ENCODE measurements around the gene DCP1B. TPM values are rescaled to one million over a fixed set of nuclear protein-coding genes. Genes with fewer than 3 reads are reported as not detected.

DCP1B gene
- 14.4 TPM for total RNA-seq

DNA sequence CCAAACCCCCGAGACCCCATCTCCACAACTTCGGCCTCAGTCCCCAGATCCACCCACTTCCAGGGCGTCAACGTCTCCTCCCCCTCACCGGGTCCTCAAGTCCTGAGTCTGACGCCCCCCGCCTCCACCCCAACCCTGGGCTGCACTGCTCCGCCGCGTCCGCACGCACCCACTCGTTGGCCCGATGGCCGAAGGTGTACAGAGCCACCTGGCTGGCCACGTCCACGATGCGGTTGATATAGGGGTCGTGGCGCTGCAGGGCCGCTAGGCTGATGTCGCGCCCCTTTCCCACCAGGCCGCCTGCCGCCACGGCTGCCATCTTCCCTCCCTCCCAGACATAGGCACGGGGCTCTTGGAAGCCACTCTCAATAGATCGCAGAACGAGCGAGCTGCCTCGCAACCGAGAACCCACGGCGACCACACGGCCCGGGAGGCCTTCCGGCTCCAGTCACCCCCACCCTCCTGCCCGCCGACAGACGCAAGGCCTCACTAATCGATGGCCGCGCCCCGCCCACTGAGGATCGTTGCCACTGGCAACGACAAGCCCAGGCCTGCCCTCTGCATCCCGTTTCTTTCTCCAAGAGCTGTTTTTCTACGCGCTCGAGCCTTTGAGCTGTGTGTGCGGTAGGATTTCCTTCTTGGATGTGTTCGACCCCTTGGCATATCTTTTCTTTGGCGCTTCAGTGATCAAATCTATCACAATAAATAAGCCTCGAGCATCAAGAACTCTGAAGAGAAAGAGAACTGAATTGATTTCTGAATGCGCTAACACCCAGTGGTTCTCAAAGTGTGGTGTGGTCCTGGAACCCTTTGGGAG, at the start of gene DCP1B:
TSS of gene DCP1B (minus strand) at position 345 of the 817 bp plus-strand sequence. CDS start at position 319, 26 bp downstream.

GRCh38 chr12:2052826-2053678, 48.8 kb upstream of the DCP1B start, which contains the start of gene CACNA1C:
Gene CACNA1C, plus strand, starts transcription at chr12:2052987. Its CDS starts 576 bp downstream, at chr12:2053563.

GRCh38 chr12:1918081-1918883, 86.0 kb downstream of the DCP1B start, which contains the start of gene CACNA2D4:
Gene CACNA2D4, minus strand, starts transcription at chr12:1918652. Its CDS starts 179 bp downstream, at chr12:1918473.

Other genes starting within 250 kb of the DCP1B start
- gene LRTM2, start 183.9 kb downstream of the DCP1B start, total RNA-seq: 8.1 TPM
- gene CACNA2D4, start 85.8 kb downstream of the DCP1B start, total RNA-seq: 0.31 TPM
- 54.8 TPM for gene CACNA1C, start 48.5 kb upstream of the DCP1B start, total RNA-seq